A549 (cell line): ENCODE measurements around the gene LIMK2.

Source experiments
- EHF ChIP-seq: fragments of 250-450 bp; sonication (Bioruptor Pico); IDR thresholded peaks from 2 replicates; pipeline ENCODE4 v1.5.0; 2020; ENCODE audit warnings: mild to moderate bottlenecking
- EHMT2 ChIP-seq: fragments of 200-600 bp; sonication (generic); IDR thresholded peaks from 2 replicates; pipeline ENCODE4 v1.6.1; 2016; ENCODE audit warnings: antibody characterized with exemption, low read depth, mild to moderate bottlenecking, moderate library complexity
- EP300 ChIP-seq, 2 experiments: fragments of >200 bp; sonication (Bioruptor Twin); formaldehyde crosslinking; IDR thresholded peaks; 2 replicates in 1 of 2; 3 replicates in 1 of 2; pipeline ENCODE4 v1.6.1; 2016 to 2017
- JUNB ChIP-seq: fragments of >200 bp; sonication (Bioruptor Twin); formaldehyde crosslinking; IDR thresholded peaks from 2 replicates; pipeline ENCODE4 v1.6.1; 2016
- MAFK ChIP-seq: fragments of 450-650 bp; IDR thresholded peaks from 2 replicates; pipeline ENCODE4 v1.6.1; 2014; ENCODE audit not compliant: partially characterized antibody
- MAX ChIP-seq: IDR thresholded peaks from 2 replicates; pipeline ENCODE4 v1.6.1; 2012
- MAZ ChIP-seq: fragments of 150-350 bp; IDR thresholded peaks from 2 replicates; pipeline ENCODE4 v1.6.1; 2014; ENCODE audit warnings: antibody characterized with exemption, low read depth, low read length, borderline replicate concordance
- POLR2A ChIP-seq: IDR thresholded peaks from 2 replicates; pipeline ENCODE4 v1.6.1; 2012; ENCODE audit warnings: mild to moderate bottlenecking, low read length
- POLR2AphosphoS2 ChIP-seq: conservative IDR thresholded peaks from 2 replicates; pipeline ENCODE4 v1.6.1; 2012; ENCODE audit warnings: low read length, improper control_type of control experiment, inconsistent platforms
- SREBF2 ChIP-seq: fragments of 450-650 bp; IDR thresholded peaks from 2 replicates; pipeline ENCODE4 v1.6.1; 2014; ENCODE audit warnings: mild to moderate bottlenecking, moderate library complexity
- TF ChIP-seq, protein P1 (sequence below): fragments of >200 bp; sonication (Bioruptor Twin); formaldehyde crosslinking; IDR thresholded peaks from 3 replicates; pipeline ENCODE4 v1.5.1; 2016

GRCh38 chr22:31187627-31188026, 24.5 kb upstream of the LIMK2 start:
- TF ChIP-seq, protein P1, sequence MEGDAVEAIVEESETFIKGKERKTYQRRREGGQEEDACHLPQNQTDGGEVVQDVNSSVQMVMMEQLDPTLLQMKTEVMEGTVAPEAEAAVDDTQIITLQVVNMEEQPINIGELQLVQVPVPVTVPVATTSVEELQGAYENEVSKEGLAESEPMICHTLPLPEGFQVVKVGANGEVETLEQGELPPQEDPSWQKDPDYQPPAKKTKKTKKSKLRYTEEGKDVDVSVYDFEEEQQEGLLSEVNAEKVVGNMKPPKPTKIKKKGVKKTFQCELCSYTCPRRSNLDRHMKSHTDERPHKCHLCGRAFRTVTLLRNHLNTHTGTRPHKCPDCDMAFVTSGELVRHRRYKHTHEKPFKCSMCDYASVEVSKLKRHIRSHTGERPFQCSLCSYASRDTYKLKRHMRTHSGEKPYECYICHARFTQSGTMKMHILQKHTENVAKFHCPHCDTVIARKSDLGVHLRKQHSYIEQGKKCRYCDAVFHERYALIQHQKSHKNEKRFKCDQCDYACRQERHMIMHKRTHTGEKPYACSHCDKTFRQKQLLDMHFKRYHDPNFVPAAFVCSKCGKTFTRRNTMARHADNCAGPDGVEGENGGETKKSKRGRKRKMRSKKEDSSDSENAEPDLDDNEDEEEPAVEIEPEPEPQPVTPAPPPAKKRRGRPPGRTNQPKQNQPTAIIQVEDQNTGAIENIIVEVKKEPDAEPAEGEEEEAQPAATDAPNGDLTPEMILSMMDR, result no peak
- TF ChIP-seq POLR2AphosphoS2 (no peak), POLR2A (no peak), EHF (CRISPR knock-in tag) (no peak), MAZ (no peak), JUNB (no peak), EP300 (IDR thresholded peaks at IDR 0.05) (no peak), MAFK (no peak), EHMT2 (no peak), MAX (no peak), SREBF2 (no peak)
